ENCODE measurements around the gene BHLHA9.

The BHLHA9 gene

GRCh38 chr17:1270210-1271029 lies at the start of gene BHLHA9:
BHLHA9 (plus strand) TSS chr17:1270444; CDS start chr17:1270564, 120 bp downstream.
- CTCF ChIA-PET: interaction anchor here (1.3 kb wide), 1 partner anchor 9 kb away, joined by 4 read pairs; the partner anchor contains the start of gene TRARG1
- no peak for TF ChIP-seq CTCF (IDR thresholded peaks at IDR 0.05; ENCODE audit: control extremely low read depth, extremely low read depth, low read depth, missing control alignments)

GRCh38 chr17:1221209-1221608 lies 49.0 kb upstream of the BHLHA9 start:
- POLR2A ChIA-PET: no interaction called here
- CTCF ChIA-PET: interaction anchor here (1.1 to 5.4 kb wide), 3 partner anchors 10 to 99 kb away, joined by 3 to 18 read pairs (median 5); no protein-coding TSS in a partner anchor
- TF ChIP-seq CTCF (IDR thresholded peaks at IDR 0.05; ENCODE audit: control extremely low read depth, extremely low read depth, low read depth, missing control alignments): no peak
- DNase-seq (ENCODE audit: extremely low spot score): no peak

More at GRCh38 chr17:1270210-1271029, at the start of gene BHLHA9:
- POLR2A ChIA-PET: no interaction called here
- DNase-seq (ENCODE audit: extremely low spot score): no peak

- ChIA-PET CTCF (no interaction called here), POLR2A (no interaction called here)
- TF ChIP-seq CTCF (IDR thresholded peaks at IDR 0.05; ENCODE audit: control extremely low read depth, extremely low read depth, low read depth, missing control alignments): no peak
- DNase-seq (ENCODE audit: extremely low spot score): no peak
Measured at GRCh38 chr17:1222321-1222720, 47.9 kb upstream of the BHLHA9 start.

GRCh38 chr17:1223662-1224061 lies 46.6 kb upstream of the BHLHA9 start:
- no peak for DNase-seq (ENCODE audit: extremely low spot score)
- ChIA-PET CTCF (interaction anchor here (1.0 to 1.3 kb wide), 2 partner anchors 17 to 36 kb away, joined by 3 to 5 read pairs; no protein-coding TSS in a partner anchor), POLR2A (no interaction called here)
- no peak for TF ChIP-seq CTCF (IDR thresholded peaks at IDR 0.05; ENCODE audit: control extremely low read depth, extremely low read depth, low read depth, missing control alignments)

GRCh38 chr17:1224330-1224729 lies 45.9 kb upstream of the BHLHA9 start:
- TF ChIP-seq CTCF (IDR thresholded peaks at IDR 0.05; ENCODE audit: control extremely low read depth, extremely low read depth, low read depth, missing control alignments): no peak
- CTCF ChIA-PET: no interaction called here
- POLR2A ChIA-PET: interaction anchor here (0.6 kb wide), 1 partner anchor 814 kb away, joined by 4 read pairs; no protein-coding TSS in a partner anchor
- no peak for DNase-seq (ENCODE audit: extremely low spot score)

- ChIA-PET POLR2A (no interaction called here), CTCF (interaction anchor here (1.2 kb wide), 1 partner anchor 139 kb away, joined by 3 read pairs; no protein-coding TSS in a partner anchor)
- TF ChIP-seq CTCF (IDR thresholded peaks at IDR 0.05; ENCODE audit: control extremely low read depth, extremely low read depth, low read depth, missing control alignments): no peak
- DNase-seq (ENCODE audit: extremely low spot score): no peak
Measured at GRCh38 chr17:1226308-1226707, 43.9 kb upstream of the BHLHA9 start.
